HK-2 (cell line): ENCODE measurements around the gene COL11A2.
"Not testable (repeated sequence)": the region's sequence is repeated elsewhere in the genome, so short reads cannot be mapped to it uniquely, and the experiment has no call there.

Experiments
- DNase-seq: peaks from one replicate; pipeline ENCODE4 v3.0.0-alpha.2; 2018; ENCODE audit not compliant: unreplicated experiment

The COL11A2 gene

GRCh38 chr6:33156561-33156960, 35.7 kb downstream of the COL11A2 start:
- DNase-seq, result no peak

- DNase-seq, result no peak
Observed at GRCh38 chr6:33154349-33154748, 37.9 kb downstream of the COL11A2 start.

- no peak for DNase-seq
Observed at GRCh38 chr6:33151050-33151449, 41.2 kb downstream of the COL11A2 start.

- DNase-seq, result not testable (repeated sequence)
Observed at GRCh38 chr6:33150560-33150959, 41.7 kb downstream of the COL11A2 start.

GRCh38 chr6:33147807-33148666, 44.2 kb downstream of the COL11A2 start:
- DNase-seq, result no peak

GRCh38 chr6:33144373-33144772, 47.9 kb downstream of the COL11A2 start:
- DNase-seq, result no peak

GRCh38 chr6:33143113-33143770, 49.0 kb downstream of the COL11A2 start:
- DNase-seq, result no peak

- DNase-seq, result no peak
Observed at GRCh38 chr6:33142501-33143070, 49.7 kb downstream of the COL11A2 start.

- DNase-seq, result no peak
Observed at GRCh38 chr6:33140556-33140955, 51.7 kb downstream of the COL11A2 start.

GRCh38 chr6:33139596-33140206, 52.6 kb downstream of the COL11A2 start:
- DNase-seq, result no peak

- no peak for DNase-seq
Observed at GRCh38 chr6:33136310-33136900, 55.9 kb downstream of the COL11A2 start.

- no peak for DNase-seq
Observed at GRCh38 chr6:33132081-33132524, 60.2 kb downstream of the COL11A2 start.

- DNase-seq, result no peak
Observed at GRCh38 chr6:33128318-33128717, 63.9 kb downstream of the COL11A2 start.

- peak; percentile 14 for DNase-seq
Observed at GRCh38 chr6:33126101-33126714, 66.1 kb downstream of the COL11A2 start.

- DNase-seq, result no peak
Observed at GRCh38 chr6:33124947-33125346, 67.3 kb downstream of the COL11A2 start.

GRCh38 chr6:33124525-33124901, 67.8 kb downstream of the COL11A2 start:
- no peak for DNase-seq

GRCh38 chr6:33123732-33124524, 68.3 kb downstream of the COL11A2 start:
- peak; percentile 11 for DNase-seq

GRCh38 chr6:33123181-33123580, 69.1 kb downstream of the COL11A2 start:
- no peak for DNase-seq

- no peak for DNase-seq
Observed at GRCh38 chr6:33120001-33120400, 72.3 kb downstream of the COL11A2 start.

- DNase-seq, result no peak
Observed at GRCh38 chr6:33118525-33119123, 73.6 kb downstream of the COL11A2 start.
